D721Med (cell line): ENCODE results near the gene NUDT16L1.

Experiments
- DNase-seq: peaks from one replicate; pipeline ENCODE4 v3.0.0; 2011; ENCODE audit warnings: low spot score; ENCODE audit not compliant: insufficient read length
- FAIRE-seq: peaks from 2 replicates; lab custom pipeline; 2011; peaks lifted over from hg19 to GRCh38; lab: Jason Lieb, UNC
- CTCF ChIP-seq: IDR thresholded peaks from 2 replicates; pipeline ENCODE4 v1.5.1; 2012; ENCODE audit warnings: mild to moderate bottlenecking, control low read depth; ENCODE audit not compliant: insufficient read depth; ENCODE audit errors: missing control alignments

Gene NUDT16L1

GRCh38 chr16:4675864-4676786 is 17.2 kb upstream of the NUDT16L1 start:
- FAIRE-seq (no peak), DNase-seq (no peak)
- TF ChIP-seq CTCF: no peak

GRCh38 chr16:4676831-4677230 is 16.5 kb upstream of the NUDT16L1 start:
- TF ChIP-seq CTCF: no peak
- no peak for FAIRE-seq

GRCh38 chr16:4677390-4677789 is 16.0 kb upstream of the NUDT16L1 start:
- no peak for TF ChIP-seq CTCF
- no peak for FAIRE-seq
- DNase-seq: no peak

More at GRCh38 chr16:4676831-4677230, 16.5 kb upstream of the NUDT16L1 start:
- DNase-seq: no peak

GRCh38 chr16:4677994-4678393 is 15.4 kb upstream of the NUDT16L1 start:
- FAIRE-seq: no peak
- TF ChIP-seq CTCF: no peak
- DNase-seq: no peak

- TF ChIP-seq CTCF: no peak
- no peak for FAIRE-seq
Observed at GRCh38 chr16:4678596-4678995, 14.8 kb upstream of the NUDT16L1 start.

GRCh38 chr16:4679156-4679849 is 14.1 kb upstream of the NUDT16L1 start:
- TF ChIP-seq CTCF: no peak
- DNase-seq (no peak), FAIRE-seq (no peak)

More at GRCh38 chr16:4678596-4678995, 14.8 kb upstream of the NUDT16L1 start:
- no peak for DNase-seq
